ENCODE data around the gene EFNB2. TPM values are rescaled to one million over a fixed set of nuclear protein-coding genes. Genes with fewer than 3 reads are reported as not detected.

EFNB2 gene
- total RNA-seq, 2 donors from 2014 or later = 4.6 to 6.7 TPM

DNA sequence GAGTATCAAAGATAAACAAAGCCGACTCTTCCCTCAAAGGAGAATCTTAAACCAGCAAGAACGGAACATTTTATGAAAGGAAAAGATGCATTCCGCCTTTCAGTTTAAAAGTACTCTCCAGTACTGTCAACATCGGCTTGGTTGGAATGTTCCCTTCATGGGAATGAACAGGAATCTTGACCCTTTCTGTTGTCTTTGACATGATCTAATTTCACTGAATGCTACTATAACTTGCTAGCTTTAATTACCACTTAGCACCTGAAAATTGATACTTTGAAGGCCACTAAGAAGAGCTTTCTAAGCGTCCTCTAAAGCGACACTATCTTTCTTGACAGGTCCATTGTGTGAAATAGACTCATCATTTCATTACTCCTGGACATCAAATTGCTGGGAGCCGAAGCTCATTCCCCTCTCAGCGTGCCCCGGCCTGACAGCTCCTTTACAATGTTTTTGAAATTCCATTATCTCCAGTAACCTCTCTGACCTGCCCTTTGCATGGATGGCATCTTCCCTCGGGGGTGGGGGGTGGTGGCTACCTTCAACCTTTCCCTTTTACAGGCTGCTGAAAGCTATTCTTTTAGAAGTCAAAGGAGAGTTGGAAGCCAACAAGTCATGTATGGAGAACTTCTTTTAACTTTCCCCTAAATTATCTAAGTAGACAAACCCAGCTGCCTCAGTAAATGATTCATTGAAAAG is 67.9 kb downstream of the EFNB2 start:
- Histone ChIP-seq H3K4me3 (no peak overlapping the region), H3K9me3 (no peaks in the 10 kb centered on the region), H3K27ac (no peak overlapping the region), H3K27me3 (no peaks in the 10 kb centered on the region), H3K4me1 (peaks cover 5% of the 10 kb centered on the region), H3K36me3 (replicated peaks in 1 of 2; ENCODE audit: insufficient read depth in 1 of 2, low read depth in 2 of 2) (no peaks in the 10 kb centered on the region)
- intact Hi-C loops (cut with DNase I) = no loop called here
- no peak for DNase-seq
- TF ChIP-seq POLR2A (IDR thresholded peaks at IDR 0.05) = no peak
- TF ChIP-seq, protein P1, sequence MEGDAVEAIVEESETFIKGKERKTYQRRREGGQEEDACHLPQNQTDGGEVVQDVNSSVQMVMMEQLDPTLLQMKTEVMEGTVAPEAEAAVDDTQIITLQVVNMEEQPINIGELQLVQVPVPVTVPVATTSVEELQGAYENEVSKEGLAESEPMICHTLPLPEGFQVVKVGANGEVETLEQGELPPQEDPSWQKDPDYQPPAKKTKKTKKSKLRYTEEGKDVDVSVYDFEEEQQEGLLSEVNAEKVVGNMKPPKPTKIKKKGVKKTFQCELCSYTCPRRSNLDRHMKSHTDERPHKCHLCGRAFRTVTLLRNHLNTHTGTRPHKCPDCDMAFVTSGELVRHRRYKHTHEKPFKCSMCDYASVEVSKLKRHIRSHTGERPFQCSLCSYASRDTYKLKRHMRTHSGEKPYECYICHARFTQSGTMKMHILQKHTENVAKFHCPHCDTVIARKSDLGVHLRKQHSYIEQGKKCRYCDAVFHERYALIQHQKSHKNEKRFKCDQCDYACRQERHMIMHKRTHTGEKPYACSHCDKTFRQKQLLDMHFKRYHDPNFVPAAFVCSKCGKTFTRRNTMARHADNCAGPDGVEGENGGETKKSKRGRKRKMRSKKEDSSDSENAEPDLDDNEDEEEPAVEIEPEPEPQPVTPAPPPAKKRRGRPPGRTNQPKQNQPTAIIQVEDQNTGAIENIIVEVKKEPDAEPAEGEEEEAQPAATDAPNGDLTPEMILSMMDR (IDR thresholded peaks at IDR 0.05) = no peak
- WGBS, 2 donors = 49 to 50% methylated on average over 10 of the region's 10 CpGs
- no peak for ATAC-seq

DNA sequence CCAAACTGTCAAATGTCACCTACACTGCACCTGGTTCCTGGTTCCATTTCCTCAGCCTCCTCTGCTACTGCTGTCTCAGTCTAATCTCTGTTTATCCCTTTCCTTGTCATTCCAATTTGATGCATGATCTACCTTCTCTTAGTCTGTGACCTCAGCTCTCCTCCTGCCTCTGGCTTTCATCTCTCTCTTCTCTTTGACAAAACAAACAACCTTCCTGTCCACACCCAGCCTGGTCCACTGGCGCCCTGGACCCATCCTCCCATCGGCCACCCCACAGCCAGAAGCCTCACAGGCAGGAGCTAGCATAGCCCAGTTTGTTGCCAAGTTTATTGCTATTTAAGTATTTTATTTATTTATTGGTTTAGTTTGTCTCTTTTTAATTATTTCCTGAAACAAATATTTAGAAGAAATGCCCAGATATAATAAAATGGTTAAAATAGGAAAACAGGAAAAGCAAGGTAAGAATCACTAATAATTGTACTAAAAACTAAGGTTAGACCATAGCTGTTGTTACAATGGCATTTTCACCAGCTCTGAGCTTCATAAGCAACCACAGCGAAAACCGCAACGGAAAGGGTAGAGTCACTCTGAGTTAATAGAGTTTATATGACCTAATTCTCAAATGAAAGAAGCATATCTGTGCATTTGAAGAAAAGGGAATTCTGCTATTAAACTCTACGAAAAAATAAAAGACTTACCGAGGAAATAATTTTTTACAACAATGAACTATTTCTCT is 68.6 kb downstream of the EFNB2 start:
- Histone ChIP-seq H3K27ac (no peak overlapping the region), H3K4me1 (peaks cover 5% of the 10 kb centered on the region), H3K27me3 (no peaks in the 10 kb centered on the region), H3K4me3 (no peak overlapping the region), H3K36me3 (replicated peaks in 1 of 2; ENCODE audit: insufficient read depth in 1 of 2, low read depth in 2 of 2) (no peaks in the 10 kb centered on the region), H3K9me3 (no peaks in the 10 kb centered on the region)
- TF ChIP-seq, protein P1 (IDR thresholded peaks at IDR 0.05) = no peak
- no peak for TF ChIP-seq POLR2A (IDR thresholded peaks at IDR 0.05)
- WGBS, 2 donors = 79 to 87% methylated on average over 7 of the region's 7 CpGs
- DNase-seq = no peak
- intact Hi-C loops (cut with DNase I) = no loop called here
- ATAC-seq = no peak

DNA sequence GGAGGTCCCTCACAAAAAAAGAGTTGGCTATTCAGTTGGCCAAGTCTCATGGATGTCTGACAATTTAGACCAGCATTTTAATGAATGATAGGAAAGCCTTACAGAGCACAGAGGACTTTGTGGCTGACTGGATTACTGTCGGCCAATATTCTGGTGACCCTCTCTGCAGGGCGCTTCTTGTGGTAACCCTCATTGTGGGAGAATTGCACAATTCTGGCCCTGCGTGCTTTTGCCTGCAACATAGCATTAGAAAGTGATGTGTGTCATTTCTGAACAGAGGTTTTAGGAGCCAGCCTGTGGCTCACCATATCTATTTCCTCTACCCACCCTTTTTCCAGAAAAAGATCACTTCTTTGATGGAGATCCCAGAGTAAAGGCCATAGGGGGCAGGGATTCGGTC is 71.4 kb downstream of the EFNB2 start:
- WGBS, 2 donors = 60 to 65% methylated on average over 4 of the region's 4 CpGs
- intact Hi-C loops (cut with DNase I) = no loop called here
- Histone ChIP-seq H3K4me1 (peaks cover 5% of the 10 kb centered on the region), H3K36me3 (replicated peaks in 1 of 2; ENCODE audit: insufficient read depth in 1 of 2, low read depth in 2 of 2) (no peaks in the 10 kb centered on the region), H3K27ac (no peak overlapping the region), H3K27me3 (no peaks in the 10 kb centered on the region), H3K9me3 (no peaks in the 10 kb centered on the region), H3K4me3 (no peak overlapping the region)
- no peak for TF ChIP-seq POLR2A (IDR thresholded peaks at IDR 0.05)
- TF ChIP-seq, protein P1 (IDR thresholded peaks at IDR 0.05) = no peak
- DNase-seq (no peak), ATAC-seq (no peak)

DNA sequence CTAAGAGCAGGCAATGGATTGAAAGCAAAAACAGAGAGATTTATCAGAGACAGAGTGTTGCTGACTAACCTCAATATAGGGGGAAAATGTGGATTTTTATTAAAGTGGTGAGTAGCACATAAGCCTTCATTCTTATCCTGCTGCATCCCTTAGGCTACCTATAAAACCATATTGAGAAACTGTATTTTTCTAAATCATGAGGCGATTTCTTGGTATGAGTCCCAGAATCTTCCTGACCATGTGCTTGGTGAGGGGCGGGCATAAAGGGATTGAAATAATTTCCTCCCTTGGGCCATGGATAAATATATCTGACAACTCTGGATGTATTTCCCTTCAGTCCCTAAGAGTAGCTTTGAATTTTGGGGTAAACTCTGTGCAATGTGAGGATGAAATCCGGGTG is 72.8 kb downstream of the EFNB2 start:
- no peak overlapping the region for H3K27ac ChIP-seq
- H3K9me3 ChIP-seq = no peaks in the 10 kb centered on the region
- no peak for DNase-seq
- H3K4me1 ChIP-seq = no peaks in the 10 kb centered on the region
- WGBS, 2 donors = 80 to 85% methylated on average over 3 of the region's 3 CpGs
- TF ChIP-seq POLR2A (IDR thresholded peaks at IDR 0.05) = no peak
- TF ChIP-seq, protein P1 (IDR thresholded peaks at IDR 0.05) = no peak
- no peak for ATAC-seq
- intact Hi-C loops (cut with DNase I) = no loop called here
- H3K27me3 ChIP-seq = no peaks in the 10 kb centered on the region
- no peaks in the 10 kb centered on the region for H3K36me3 ChIP-seq (replicated peaks in 1 of 2; ENCODE audit: insufficient read depth in 1 of 2, low read depth in 2 of 2)
- no peak overlapping the region for H3K4me3 ChIP-seq

All from body of pancreas (tissue), 4 donors.